Astrocyte of the cerebellum (primary cell): ENCODE measurements around the gene SIT1.

Source experiments
- DNase-seq: peaks from one replicate; pipeline ENCODE4 v3.0.0-alpha.2; 2011; ENCODE audit warnings: low read depth
- H3K4me3 ChIP-seq: 2 replicates; pipeline ENCODE4 v1.5.1; 2011; ENCODE audit warnings: mild to moderate bottlenecking, low read depth, low read length, moderate library complexity
- in situ Hi-C: cut with HindIII; loops from 2 replicates; pipeline ENCODE4 v1.10.0; 2017; ENCODE audit warnings: low sequenced_read_pairs
- TF ChIP-seq, protein P1 (sequence below): IDR thresholded peaks from 2 replicates; pipeline ENCODE4 v1.5.1; 2012; ENCODE audit warnings: low read length, low read depth, moderate library complexity, mild to moderate bottlenecking; ENCODE audit errors: missing control alignments

Gene SIT1

DNA sequence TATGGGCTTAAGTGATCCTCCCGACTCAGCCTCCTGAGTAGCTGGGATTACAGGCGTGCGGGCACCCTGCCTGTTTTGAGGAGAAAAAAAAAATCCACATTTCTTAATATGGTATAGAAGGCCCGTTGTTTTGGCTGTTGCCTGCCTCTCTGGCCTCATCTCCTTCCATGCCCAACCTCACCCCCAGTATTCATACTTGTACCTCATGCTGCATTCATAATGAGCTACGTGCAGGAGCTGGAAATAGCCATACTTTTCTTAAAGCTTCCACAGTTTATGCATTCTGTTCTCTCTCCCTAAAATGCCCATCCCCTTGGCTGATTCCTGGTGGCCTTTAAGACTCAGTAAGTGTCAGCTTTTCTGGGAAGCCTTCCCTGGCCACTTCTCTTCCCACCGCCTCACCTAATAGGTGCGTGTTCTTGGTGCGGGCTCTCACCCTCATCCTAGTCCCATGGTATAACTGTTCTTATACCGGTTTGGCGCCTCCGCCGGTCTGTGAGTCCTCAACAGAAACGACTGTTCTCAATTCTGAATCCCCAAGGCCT is 41.1 kb upstream of the SIT1 start:
- peak overlapping the region; percentile 85 for H3K4me3 ChIP-seq
- in situ Hi-C loops: loop anchor here (5.0 kb wide), 1 partner anchor 35 kb away; no protein-coding TSS in a partner anchor
- no peak for DNase-seq
- TF ChIP-seq, protein P1, sequence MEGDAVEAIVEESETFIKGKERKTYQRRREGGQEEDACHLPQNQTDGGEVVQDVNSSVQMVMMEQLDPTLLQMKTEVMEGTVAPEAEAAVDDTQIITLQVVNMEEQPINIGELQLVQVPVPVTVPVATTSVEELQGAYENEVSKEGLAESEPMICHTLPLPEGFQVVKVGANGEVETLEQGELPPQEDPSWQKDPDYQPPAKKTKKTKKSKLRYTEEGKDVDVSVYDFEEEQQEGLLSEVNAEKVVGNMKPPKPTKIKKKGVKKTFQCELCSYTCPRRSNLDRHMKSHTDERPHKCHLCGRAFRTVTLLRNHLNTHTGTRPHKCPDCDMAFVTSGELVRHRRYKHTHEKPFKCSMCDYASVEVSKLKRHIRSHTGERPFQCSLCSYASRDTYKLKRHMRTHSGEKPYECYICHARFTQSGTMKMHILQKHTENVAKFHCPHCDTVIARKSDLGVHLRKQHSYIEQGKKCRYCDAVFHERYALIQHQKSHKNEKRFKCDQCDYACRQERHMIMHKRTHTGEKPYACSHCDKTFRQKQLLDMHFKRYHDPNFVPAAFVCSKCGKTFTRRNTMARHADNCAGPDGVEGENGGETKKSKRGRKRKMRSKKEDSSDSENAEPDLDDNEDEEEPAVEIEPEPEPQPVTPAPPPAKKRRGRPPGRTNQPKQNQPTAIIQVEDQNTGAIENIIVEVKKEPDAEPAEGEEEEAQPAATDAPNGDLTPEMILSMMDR: no peak

DNA sequence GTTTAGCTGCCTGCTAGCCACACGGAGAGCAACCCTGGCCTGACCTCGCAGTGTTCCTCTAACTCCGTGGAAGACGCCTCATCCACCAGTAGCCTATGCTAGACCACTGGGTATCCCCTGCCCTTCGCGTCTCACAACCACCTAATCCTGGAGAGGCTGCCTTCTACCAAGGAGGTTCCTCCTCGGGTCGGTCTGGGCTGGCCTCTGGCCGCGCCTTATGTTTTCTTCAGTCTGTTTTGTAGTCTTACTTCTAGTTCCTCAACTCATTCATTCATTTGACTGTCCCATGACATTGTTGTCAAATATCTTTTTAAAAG is 40.6 kb upstream of the SIT1 start:
- DNase-seq: no peak
- TF ChIP-seq, protein P1: no peak
- in situ Hi-C loops: loop anchor here (5.0 kb wide), 1 partner anchor 36 kb away; no protein-coding TSS in a partner anchor
- peak overlapping the region; percentile 85 for H3K4me3 ChIP-seq

DNA sequence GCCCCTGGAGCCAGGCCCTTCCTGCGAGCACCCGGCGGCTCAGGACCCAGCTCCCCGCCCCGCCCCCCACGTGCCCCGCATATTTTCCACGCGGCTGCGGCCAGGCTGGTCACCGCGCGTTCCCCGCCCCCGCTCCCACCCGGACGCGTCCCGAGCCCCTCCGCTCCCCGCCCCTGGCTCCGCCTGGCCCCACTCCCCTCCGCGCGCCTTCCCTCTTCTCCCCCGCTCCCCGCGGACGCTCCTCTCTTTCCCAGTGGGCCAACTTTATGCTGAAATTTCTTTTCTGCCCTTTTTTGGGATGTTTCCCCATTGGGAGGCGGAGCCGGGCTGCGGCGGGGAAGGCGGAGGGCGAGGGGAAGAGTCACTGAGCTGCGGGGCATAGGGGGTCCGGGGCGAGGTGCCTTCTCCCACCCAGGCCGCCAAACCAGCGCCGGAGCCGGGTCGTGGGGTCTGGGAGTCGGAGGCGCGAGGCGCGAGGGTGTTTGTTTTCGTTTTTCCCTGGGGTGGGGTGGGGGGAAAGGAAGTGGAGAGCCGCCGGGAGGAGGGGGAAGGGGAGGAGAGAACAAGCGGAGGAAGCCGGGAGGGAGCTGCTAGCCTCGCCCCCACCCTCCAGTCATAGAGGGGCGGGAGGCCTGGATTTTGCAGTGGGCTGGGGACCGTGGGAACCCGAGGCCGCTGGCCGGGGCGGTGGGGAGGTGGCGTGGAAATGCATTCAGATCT is 40.0 kb upstream of the SIT1 start:
- TF ChIP-seq, protein P1: no peak

DNA sequence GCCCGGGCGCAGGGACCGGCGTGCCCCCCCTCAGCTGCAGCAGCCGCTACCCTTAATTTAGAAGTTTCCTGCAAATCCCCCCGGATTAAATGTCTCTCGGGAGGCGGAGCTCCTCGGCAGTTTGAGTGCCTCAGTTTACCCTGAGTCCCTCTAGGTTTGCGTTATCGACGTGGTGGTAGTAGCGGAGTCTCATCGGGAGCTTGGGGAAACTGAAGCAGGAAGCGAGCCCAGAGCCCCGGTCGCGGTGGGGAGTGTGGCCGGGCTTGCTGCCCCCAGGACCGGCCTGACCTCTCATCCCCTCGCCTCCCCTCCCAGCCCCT is 39.5 kb upstream of the SIT1 start:
- in situ Hi-C loops: loop anchor here (5.0 kb wide), 1 partner anchor 37 kb away; no protein-coding TSS in a partner anchor
- DNase-seq: no peak
- TF ChIP-seq, protein P1: no peak
- H3K4me3 ChIP-seq: peak overlapping the region; percentile 85

More for the DNA sequence above, 40.0 kb upstream of the SIT1 start:
- in situ Hi-C loops: loop anchor here (5.0 kb wide), 1 partner anchor 37 kb away; no protein-coding TSS in a partner anchor
- DNase-seq: no peak
- H3K4me3 ChIP-seq: peak overlapping the region; percentile 85

DNA sequence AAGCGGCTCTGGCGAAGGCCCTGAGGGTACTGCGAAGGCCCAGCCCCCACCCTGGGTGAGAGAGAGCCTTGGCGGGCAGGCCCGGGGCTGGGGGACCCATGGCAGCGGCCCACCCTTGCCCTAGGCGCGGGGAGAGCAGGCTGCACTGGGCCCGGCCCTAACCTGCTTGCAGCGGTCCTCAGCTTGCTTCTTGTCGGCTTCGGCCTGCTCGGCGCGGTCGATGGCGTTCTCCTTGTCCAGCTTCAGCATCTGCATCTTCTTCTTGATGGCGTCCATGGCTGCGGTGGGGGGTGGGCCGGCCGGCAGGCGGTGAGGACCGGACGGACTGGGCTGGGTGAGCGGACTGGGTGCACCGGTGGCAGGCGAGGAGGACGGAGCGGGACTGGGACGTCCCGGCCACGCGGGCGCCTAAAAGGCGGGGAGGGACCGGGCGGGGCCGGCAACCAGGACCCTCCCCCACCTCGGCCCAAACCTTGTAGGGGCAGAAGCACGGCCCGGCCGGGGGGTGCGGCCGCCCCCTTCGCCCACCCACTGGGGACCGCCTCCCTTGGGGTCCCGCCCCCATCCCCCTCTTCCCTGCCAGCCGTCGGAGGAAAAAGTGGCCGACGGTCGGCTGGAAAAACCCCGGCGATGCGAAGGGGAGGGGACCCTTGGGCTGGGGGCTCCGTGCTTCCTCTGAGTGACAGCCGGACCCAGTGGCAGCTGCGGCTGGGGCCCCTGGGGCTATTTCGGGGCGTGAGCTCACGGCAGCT is 39.0 kb upstream of the SIT1 start, which contains the start of gene TPM2:
TPM2 (minus strand) TSS at position 384 of the 752 bp plus-strand sequence; CDS start at position 276, 108 bp downstream.
- in situ Hi-C loops: loop anchor here (5.0 kb wide), 1 partner anchor 38 kb away; no protein-coding TSS in a partner anchor
- TF ChIP-seq, protein P1: no peak
- no peak for DNase-seq
- H3K4me3 ChIP-seq: peak within 1 kb of the TSS; percentile 85

DNA sequence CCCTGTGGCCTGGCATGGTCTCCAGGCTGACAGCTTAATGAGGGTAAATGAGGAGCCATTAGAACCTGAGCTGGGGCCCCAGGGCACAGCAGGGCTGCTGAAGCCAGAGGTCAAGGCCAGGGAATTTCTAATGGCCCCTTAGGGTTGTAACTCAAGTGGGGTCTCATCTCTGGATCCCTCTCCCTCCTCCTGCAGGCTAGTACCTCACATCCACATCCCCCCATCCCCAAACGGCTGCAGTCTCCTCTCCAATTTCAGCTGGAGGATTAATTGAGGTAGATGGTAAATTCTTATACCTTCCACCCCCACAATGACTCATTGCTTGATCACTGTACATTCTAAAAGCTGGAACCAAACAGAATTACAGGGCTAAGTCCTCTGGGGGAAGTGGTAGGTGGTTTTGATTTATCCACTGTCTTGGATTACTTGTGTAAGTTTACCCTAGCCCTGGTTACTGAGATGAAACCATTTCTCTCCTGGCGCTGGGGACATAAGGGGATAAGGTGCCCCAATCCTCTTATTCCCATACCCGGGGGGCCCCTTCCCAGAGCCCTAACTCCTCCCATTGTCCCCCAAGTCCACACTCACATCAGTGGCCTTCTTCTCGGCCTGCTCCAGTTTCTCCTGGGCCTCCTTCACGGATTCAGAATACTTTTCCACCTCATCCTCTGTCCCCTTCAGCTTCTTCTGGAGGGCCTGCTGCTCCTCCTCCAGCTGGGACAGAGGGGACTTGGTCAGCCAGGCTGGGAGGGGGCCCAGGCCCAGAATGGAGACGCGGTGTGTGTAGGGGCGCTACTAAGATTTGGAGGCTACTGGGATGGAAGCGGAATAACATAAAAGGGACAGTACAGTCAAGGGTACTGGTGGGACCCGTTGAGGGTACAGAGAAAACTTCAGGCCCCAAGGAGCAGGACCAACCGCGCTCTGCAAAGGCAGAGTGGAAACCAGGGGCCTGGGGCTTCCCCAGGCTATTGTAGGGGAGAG is 38.1 kb upstream of the SIT1 start:
- TF ChIP-seq, protein P1: no peak
- peak overlapping the region; percentile 85 for H3K4me3 ChIP-seq
- in situ Hi-C loops: no loop called here
- DNase-seq: peak; percentile 76
